CD4-positive, alpha-beta T cell treated with Interleukin-15 for 4 hours (primary cell): Measurements from ENCODE around the gene NEK8.

Experiments
- DNase-seq: peaks from one replicate; pipeline ENCODE4 v3.0.0-alpha.2; 2020; ENCODE audit warnings: low spot score

The NEK8 gene

DNA sequence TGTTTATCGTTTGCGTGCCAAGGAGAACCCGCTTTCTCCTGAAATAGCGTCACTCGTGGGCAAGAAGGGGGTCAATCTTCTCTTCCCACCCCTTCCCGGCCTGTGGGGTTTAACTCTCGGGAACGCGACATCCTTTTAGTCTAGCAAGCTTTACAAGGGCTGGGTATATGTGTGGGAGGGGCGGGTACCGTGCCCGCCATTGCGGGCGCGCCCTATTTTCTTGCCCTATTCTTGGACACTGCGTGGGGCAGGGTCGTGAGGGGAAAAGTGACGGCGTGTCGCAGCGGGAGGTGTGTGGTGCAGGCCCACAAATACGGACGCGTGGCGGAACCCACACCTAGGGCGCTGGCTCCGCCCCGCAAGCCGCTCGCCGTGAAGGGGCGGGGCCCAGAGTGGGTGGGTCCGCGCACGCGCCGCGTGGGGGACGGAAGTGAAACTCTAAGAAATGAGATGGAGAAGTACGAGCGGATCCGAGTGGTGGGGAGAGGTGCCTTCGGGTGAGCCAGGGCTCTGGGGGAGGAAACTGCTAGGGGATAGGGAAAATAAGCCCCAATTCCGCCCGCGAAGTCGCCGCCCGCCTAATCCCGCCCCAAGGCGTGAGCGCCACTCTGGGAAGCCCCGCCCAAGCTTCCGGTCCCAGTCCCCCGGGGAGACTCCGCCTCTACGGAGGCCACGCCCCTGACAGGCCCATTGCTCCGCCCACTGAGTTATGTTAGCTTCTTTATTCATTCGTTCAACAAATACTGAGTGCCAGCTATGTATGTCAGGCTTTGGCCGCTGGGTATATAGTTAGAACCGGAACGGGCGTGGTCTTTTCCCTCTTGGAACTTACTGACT lies at the start of gene NEK8:
Gene NEK8 (plus strand): TSS at position 425 of the 837 bp plus-strand sequence. CDS start 26 bp downstream, at position 451.
- peak; percentile 97 for DNase-seq

- DNase-seq: no peak
Observed at GRCh38 chr17:28682655-28683054, 45.9 kb upstream of the NEK8 start.

DNA sequence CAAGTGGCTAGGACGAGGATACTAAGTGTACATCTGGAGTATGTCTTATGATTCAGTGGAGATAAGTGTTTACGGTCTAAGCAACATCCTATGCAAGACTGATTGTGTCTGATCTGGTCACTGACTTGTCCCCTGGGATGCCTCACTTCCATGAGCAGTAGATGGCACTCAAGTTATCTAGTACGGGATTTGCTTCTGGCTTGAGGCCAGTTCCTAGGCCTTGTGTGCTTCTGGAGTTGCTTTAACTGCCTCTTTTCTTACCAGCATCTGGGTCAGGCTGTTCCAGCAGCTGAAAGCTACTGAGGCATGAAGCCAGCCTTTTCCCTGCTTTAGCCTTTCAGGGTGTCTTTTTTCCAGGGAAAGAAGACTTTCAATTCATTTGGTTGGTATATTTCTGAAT lies 43.6 kb upstream of the NEK8 start:
- no peak for DNase-seq

DNA sequence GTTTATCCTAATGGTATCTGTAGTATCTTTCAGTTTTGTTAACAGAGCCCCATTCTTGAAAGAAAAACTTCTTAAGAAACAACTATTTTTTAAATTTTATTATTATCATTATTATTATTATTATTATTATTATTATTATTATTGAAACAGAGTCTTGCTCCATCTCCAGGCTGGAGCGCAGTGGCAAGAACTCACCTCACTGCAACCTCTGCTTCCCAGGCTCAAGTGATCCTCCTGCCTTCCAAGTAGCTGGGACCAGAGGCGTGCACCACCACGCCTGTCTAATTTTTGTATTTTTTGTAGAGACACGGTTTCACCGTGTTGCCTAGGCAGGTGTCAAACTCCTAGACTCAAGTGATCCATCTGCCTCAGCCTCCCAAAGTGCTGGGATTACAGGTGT lies 43.2 kb upstream of the NEK8 start:
- no peak for DNase-seq

- no peak for DNase-seq
Observed at GRCh38 chr17:28686296-28686695, 42.3 kb upstream of the NEK8 start.

GRCh38 chr17:28688481-28688880 lies 40.1 kb upstream of the NEK8 start:
- no peak for DNase-seq

- DNase-seq: no peak
Observed at GRCh38 chr17:28689011-28689410, 39.6 kb upstream of the NEK8 start.

DNA sequence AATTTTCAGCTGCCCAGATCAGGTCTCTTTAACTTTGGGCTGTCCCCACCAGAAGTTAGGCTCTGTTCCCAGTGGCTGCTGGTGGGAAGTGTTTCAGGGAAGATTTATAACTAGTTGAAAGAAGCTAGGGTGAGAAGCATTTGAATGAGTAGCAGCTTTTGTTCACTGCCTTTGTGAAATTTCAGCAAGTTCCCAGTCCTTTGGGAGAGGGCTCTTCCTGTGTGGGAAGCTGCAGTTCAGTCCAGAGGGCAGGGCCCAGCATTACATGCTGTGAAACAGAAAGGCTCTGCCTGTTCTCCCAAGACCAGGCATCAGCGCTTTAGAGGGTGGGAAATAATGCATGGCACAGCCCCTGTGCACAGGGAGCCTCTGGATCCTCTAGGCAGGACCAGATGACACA lies 34.7 kb upstream of the NEK8 start:
- no peak for DNase-seq

DNA sequence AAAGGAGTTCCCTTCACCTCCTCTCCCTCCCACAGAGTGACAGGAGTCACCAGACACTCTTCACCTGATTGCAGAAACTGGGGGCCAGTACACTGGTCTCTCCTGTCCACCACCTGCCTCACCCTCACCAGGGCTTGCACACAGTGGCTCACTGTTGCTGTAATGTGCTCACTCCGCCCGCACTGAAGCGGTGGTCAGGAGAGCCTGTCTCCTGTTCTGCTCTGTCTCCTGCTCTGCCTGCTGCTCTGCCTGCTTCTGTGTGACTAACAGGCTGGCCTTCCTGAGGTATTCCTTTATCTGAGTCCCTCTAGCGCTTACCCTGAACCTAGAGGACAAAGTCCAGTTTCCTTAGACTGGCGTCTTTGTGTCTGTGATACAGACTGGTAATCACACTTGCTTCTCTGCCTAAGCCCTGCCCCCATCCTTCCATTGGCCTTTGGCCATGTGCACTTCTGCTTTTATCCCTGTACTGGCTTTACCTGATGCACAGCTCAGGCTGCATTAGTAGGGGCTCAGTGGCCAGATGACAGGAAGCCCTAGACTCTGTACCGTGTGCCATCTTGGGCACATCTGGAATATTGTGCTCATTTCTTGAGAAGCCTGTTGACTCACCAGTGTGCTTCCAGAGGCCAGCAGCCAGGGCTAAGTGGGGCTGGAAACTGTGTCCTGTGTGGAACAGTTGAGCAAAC lies 30.2 kb upstream of the NEK8 start:
- DNase-seq: no peak

- DNase-seq: no peak
Observed at GRCh38 chr17:28700278-28700677, 28.3 kb upstream of the NEK8 start.

DNA sequence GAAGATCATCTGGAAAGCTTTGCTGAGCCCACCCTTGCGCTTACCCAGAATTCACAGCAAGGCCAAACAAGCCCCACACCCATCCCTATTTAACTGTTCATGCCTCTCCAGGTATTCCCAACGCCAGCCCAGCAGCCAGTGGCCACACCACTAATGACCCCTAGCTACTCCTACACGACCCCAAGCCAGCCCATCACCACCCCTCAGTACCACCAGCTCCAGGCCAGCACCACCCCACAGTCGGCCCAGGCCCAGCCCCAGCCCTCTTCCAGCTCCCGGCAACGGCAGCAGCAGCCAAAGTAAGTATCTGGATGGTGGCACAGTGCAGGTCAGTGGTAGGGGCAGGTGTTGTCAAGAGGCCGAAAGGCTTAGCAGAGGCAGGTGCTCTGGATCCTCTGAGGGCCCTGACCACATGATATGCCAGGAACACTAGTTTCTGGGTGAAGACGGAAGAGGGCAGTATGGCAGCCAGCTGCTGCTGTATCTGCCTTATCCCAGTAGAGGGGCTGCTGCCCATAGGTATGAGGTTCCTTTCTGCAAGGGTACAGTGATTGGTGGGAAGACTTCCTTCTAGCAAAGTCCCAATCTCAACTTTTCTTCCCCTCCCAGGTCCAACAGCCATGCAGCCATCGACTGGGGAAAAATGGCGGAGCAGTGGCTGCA lies 27.6 kb upstream of the NEK8 start:
- no peak for DNase-seq

DNA sequence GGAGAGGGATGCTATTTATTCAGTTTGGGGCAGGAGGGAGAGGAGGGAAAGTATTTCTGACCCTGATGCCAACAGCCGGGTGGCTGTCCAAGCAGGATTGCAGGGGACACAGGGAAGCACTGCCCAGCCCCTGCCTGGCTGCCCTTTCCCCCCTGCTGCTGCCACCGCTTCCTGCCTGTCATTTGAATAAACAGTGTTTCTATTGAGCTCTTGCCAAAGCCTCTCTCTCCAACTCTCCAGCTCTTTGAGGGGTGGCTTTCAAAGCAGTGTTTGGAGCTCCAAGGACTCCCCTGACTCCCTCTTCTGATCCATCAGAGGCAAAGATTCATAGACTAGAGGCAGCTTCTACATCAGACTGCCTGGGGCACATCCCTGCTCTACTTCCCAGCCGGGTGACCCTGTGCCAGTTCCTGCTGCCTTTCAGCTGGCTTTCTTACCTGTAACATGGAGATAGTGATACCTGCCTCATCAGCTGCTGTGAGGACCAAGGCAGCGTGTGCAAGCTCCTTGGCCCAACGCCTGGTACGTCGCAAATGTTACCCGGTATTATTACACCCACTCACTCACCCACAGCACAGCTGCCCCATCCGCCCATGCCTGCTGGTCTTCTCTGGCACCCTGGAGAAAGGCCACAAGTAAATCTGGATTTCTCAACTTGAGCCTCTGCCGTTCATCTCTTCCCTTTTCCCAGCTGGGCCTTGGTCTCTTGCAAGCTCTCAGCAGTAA lies 26.4 kb upstream of the NEK8 start:
- DNase-seq: no peak

- no peak for DNase-seq
Observed at GRCh38 chr17:28702752-28703150, 25.8 kb upstream of the NEK8 start.

GRCh38 chr17:28703552-28704218 lies 24.9 kb upstream of the NEK8 start:
- DNase-seq: no peak

- no peak for DNase-seq
Observed at GRCh38 chr17:28704219-28704858, 24.2 kb upstream of the NEK8 start.

DNA sequence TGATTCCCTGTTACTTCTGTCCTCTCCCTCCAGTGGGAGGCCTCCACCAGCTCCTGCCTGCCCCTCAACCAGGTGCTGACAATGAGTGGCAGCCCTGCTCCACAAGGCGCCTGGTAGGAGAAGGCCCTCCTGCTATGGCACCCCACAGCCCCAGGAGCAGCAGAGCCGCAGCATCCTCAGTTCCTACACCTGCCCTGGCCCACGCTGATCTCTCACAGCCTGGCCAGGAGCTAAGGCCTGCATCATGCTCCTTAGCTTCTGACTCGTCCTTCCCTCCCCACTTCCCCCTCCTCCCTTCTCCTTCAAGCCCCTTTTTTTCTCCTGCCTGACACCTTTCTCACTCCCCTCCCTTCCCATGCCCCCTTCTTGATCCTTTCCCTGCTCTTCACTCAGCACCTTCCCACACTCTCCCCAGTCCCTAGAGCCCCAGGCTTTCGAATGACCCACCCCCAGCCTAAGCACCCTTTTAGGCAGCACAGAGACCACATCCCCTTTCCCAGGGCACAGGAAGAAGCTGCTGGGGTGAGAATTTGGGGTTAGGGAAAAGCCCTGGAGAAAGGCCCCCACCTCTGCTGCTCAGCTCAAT lies 23.4 kb upstream of the NEK8 start:
- DNase-seq: no peak

DNA sequence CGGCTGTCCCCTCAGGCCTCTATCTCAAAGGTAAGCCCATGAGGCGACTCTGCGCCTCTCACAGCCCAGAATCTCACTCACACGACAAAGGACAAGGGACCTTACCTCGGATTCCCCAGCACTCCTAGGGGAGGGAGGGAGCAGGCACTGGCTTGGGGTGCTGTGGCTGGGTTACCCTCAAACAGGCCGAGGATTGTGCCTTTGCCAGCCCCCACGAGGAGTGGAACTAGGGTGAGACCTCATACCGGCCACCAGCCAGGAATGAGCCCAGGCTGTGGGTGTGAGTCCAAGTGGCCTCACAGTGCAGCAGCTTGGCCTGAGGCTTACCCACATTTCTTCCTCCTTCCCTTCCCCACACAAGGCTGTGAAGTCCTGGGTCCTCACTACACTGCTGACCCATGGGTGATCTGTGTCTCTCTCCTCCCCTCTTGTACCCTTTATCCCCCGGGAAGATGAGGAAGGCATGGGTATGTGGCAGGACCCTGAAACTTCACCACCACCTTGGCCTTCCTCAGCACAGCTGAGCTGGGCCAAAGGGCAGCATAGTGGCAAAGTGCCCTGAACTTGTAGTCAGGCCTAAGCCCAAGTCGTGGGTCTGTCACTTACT lies 22.8 kb upstream of the NEK8 start:
- DNase-seq: no peak

GRCh38 chr17:28706471-28707338 lies 21.9 kb upstream of the NEK8 start:
- no peak for DNase-seq

DNA sequence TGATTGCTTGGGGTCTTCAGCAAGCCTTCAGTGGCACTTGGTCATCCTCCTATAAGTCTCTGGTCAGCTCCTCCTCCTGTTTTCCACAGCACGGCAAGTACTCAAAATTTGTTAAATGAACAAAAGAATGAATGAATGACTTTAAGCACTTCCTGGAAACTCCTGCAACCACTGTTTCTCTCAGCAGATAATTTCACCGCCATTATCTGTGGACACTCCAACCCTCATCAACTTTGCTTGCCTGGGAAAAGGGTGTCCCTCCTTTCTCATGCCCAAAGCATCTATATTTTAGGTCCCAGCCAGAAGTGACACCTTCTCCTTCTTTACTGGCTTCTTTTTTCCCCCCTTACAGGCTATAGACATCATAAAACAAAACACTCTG lies 21.3 kb upstream of the NEK8 start:
- no peak for DNase-seq
